HG02610 (cell line): ENCODE measurements around the gene RDH13.
"Not testable (repeated sequence)": the region's sequence is repeated elsewhere in the genome, so short reads cannot be mapped to it uniquely, and the experiment has no call there.

Experiments
- ATAC-seq: cut with Tn5 transposase; IDR thresholded peaks from one replicate; pipeline ENCODE4 v1.9.1; 2021; ENCODE audit warnings: mild to moderate bottlenecking, moderate library complexity; ENCODE audit not compliant: unreplicated experiment

Gene RDH13

DNA sequence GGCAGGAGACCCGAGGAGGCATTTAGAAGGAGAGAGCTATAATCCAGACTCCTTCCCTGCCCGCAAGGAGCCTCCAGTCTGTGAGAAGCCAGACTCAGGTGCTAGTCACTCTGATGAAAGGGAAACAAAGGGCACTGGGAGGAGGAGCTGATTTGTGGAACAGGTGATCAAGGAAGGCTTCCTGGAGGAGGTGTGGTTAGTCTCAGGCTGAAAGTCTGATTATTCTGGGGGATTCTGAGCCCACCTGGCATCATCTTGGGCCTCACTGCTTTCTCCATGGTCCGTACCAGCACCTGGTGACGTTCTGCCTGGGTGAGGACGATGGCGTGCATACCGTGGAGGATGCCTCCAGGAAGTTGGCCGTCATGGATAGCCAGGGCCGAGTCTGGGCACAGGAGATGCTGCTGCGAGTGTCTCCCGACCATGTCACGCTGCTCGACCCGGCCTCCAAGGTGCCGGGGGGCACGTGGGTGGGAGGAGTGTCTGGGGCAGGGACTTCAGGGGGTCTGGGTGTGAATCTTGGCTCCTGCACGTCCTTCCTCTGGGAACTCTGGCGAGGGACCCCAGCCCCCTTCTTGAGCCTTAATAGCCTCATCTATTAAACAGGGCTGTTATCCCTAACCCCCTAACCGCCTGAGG is 16.6 kb upstream of the RDH13 start:
- no peak for ATAC-seq

DNA sequence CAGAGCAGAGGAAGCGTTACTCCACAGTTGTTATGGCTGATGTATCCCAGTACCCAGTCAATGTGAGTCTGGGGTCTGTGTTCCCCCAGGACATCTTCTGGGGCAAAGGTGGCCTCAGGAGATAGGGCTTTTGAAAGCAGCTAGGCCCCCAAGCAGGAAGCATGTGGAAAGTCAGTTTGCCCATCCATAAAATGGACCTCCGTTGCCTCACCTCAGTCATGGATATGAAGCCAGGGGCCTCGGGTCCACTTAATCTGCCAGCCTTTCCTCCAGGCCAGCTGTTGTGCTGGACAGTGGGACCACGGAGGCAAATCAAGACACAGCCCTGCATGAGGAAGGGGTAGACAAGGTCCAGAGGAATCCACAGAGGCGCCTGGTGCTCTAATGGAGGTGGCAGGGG is 16.0 kb upstream of the RDH13 start:
- ATAC-seq, result no peak

DNA sequence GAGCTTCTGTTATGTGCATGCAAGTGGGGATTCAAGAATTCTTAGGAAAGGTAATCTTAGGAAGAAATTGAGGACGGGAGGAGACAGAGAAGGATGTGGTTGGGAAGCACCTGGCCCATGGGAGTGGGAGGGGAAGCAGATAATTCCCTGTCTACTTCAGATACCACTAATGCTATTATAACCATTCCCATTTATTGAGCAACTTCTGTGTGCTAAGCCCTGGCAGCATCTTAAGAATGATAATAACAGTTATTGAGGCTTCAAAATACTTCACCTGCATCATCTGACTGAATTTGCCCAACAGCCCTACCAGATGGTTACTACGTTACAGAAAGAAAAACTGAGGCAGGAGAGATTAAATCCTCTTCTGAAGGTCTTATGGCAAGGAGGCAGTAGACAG is 14.2 kb upstream of the RDH13 start:
- no peak for ATAC-seq

DNA sequence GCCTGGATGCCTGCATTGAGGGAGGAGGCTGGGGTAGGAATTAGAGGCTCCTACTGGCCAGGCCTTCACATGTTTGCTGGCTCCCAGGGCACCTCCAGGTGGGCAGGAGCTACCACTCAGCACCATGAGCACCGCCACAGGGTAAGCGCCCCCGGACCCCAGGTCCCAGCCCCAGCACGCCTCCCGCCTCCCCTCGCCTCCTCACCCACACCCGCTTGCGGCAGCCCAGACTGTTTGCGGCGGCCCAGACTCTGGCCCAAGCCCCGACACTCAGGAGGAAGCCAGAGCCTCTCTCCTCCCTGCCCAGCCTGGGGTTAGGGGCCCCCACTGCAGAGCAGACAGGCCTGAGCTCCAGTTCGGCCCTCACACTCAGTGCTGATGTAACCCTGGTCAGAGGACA is 13.4 kb upstream of the RDH13 start:
- ATAC-seq, result no peak

DNA sequence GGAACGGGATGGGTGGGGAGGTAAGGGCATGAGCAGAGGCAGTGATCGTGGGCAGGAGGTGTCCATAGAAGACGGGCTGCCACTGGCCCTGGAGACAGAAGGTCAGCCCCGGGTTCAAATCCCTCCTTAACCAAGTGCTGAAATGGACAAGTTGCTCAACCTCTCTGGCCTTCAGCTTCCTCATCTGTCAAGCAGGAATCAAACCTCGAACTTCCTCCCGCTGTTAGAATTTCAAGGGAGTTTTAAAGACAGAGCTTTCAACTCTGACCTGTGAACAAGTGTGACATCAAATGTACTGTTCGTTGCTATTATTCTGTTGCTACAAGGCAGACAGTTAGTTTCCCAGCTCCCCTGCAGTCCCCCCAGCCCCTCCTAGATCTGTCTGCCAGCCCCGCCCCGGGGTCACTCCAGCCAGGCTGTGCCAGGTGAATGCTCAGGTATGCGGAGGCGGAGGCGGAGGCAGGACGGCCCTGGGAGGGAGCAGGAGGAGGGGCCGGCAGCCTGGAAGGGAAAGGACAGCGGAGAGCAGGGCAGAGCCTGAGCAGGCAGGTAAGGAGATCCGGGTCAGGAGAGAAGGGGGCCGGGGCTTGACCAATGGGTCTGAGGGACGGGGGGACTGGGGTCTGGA is 12.5 kb upstream of the RDH13 start, which contains the start of gene EPS8L1:
Gene EPS8L1, plus strand, starts transcription at position 499 of the 628 bp plus-strand sequence. CDS start 576 bp downstream, outside the sequence.
- no peak for ATAC-seq

DNA sequence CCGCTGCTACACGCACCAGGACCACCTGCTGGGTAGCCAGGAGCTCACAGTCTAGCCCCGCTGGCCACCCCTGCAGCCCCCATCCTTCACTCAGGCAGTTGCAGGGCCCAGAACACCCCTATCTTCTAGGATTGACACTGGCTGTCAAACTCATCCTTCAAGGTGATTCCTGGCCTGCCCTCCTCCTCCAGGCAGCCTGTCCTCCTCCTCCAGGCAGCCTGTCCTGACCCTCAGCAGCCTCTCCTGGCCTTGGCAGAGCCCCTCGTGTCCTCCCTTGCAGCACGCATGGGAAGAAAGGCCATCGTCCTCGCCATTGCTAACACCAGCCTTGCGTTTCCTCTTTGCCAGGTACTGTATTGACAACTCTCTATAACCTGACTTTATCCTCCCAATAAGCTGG is 9.0 kb upstream of the RDH13 start:
- ATAC-seq, result no peak

DNA sequence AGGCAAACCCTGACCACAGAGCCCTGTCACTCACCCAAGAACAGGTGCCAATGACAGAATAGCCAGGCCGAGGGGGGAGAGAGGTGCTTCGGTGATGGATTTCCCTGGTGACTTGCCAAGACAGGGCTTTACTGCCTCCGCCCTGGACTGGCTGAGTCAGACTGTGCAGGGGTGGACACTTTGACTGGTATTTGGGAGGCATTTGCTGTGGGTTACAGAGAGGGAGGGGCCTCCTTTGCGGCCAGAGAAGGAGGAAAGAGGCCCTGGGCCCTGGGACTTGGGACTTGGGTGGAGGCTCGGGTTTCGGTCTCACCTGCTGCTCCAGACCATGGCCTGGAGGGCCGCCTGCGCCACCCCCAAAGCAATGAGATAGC is 8.2 kb upstream of the RDH13 start:
- no peak for ATAC-seq

DNA sequence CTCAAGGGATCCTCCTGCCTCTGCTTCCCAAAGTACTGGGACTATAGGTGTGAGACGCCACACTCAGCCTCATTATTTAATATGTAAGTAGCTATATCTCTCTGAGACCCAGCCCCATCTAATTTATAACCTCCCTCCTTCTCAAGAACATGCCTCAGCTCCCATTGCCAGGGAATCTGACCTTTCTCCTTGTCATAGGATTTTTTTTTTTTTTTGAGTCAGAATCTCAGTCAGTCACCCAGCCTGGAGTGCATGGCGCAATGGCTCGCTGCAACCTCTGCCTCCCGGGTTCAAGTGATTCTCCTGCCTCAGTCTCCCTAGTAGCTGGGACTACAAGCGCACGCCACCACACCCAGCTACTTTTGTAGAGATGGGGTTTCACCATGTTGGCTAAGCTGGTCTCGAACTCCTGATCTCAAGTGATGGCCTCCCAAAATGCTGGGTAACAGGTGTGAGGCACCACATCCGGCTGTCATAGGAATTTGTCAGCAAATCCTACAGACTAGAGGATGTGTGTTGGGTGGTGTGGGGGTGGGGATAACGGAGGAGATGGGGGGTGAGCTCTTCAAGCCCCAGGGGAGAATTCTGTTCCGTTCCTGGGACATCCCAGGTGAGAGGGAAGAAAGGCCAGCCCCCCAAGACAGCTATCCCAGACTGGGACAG is 7.6 kb upstream of the RDH13 start:
- no peak for ATAC-seq

DNA sequence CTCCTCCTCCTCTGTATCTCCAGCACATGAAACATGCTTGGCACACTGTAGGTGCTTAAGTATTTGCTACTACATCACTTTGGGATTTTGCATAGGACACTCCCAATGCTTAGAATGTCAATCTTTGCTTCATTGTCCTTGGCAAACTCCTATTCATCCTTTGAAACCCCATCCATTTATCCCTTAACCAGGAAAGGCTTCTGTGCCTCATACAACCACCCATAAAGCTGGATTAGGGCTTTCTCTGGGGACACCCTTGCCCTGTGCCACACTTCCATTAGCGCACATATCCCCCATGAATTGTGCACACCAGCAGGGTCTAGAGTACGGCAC is 6.9 kb upstream of the RDH13 start:
- ATAC-seq, result no peak

DNA sequence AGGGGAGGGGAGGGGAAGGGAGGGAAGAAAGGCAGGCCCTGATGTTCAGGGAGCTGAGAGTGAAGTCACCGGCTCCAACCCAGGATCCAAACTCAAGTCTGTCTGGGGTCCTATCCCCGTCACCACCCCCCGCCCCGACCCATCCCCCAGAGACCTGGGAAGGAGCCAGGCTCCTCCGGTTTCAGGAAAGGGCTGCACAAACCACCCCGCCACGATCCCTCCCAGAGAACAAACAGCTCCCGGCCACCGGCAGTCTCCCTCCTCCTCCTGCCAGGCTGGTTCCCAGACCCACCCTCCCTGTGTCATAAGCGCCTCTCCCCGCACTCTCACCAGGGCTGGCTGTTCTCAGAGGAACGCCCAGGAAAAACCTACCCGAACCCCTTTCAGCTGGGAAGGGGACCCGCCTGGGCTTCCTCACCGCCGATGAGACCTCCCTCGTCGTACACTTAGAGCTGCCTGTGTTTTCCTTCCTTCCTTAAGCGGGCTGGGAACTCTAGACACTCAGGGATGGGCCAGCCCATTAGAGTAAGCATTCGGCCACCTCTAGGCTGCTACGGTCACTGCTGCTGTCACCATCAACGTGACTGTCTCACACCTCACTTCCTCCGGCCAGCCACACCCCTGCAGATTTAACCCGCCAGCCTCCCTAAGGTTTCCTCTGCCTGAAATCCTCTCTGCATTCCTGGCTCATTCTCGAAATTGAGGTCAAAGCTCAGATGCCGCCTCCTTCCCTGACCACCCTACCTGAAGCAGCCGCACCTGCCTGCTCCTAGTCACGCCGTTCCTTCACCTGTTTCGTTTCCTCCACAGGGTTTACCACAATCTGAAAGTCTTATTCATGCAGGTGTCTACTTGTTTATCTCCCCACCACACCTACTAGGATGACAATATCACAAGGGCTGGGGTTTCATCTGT is 6.3 kb upstream of the RDH13 start:
- no peak for ATAC-seq

DNA sequence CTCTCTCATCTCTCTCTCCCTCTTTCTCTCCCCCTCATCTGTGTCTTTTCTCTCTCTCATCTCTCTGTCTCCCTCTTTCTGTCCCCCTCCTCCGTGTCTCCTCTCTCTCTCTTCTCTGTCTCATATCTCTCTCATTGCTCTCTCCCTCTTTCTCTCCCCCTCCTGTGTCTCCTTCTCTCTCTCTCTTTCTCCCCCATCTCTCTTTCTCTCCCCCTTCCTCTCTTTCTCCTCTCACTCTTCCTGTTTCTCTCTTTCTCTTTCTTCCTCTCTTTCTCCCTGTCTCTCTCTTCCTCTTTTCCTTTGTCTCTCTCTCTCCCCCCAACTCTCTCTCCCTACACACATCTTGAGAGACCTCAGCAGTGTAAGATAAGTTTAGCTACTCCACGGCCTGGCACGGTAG is 4.9 kb upstream of the RDH13 start:
- no peak for ATAC-seq

DNA sequence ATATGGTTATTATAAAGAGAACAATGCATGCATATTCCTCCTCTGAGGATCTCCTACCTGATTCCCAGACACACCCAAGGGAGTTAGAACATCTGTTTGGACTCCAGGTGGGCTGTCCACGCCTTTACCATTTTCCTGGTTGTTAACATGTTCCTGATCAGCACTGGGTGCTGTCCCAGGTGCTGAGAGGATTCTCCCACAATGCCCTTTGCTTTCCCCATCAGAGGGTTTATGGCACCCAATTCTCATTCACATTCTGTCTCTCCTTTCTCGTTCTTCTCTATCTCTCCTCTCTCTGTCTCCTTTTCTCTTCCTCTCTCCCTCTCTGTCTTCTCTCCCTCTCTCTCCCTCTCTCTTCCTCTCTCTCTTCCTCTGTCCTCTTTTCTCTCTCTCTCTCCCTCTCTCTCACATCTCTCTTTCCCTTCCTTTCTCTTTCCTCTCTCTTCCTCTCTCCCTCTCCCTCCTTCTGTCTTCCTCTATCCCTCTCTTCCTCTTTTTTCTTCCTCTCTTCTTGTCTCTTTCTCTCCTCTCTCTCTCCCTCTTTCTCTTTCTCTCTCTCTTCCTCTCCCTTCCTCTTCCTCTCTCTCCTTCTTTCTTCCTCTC is 3.3 kb upstream of the RDH13 start:
- no peak for ATAC-seq

DNA sequence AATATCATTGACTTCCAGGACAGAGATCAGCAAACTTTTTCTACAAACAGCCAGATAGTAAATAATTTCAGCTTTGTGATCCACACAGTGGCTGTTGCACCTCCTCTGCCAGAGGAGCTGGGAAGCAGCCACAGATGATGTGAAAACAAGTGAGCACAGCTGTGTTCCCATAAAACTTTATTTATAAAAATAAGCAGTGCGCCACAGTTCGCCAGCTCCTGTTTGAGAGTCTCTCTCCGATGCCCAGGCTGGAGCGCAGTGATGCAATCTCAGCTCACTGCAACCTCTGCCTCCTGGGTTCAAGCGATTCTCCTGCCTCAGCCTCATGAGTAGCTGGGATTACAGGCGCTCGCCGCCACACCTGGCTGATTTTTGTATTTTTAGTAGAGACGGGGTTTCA is 2.6 kb upstream of the RDH13 start:
- ATAC-seq, result not testable (repeated sequence)

DNA sequence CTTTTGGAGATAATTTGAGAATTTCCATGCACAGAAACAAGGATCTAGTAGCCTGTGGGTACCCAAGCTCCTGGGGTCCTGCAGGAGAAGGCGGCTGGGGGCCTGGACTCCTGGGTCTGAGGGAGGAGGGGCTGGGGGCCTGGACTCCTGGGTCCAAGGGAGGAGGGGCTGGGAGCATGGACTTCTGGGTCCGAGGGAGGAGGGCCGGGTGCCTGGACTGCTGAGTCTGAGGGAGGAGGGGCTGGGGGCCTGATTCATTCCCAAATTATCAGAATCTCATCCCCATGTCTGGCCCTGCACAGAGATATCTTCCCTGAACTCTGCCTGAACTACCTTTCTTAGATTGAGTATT is 520 bp upstream of the RDH13 start:
- ATAC-seq, result no peak

DNA sequence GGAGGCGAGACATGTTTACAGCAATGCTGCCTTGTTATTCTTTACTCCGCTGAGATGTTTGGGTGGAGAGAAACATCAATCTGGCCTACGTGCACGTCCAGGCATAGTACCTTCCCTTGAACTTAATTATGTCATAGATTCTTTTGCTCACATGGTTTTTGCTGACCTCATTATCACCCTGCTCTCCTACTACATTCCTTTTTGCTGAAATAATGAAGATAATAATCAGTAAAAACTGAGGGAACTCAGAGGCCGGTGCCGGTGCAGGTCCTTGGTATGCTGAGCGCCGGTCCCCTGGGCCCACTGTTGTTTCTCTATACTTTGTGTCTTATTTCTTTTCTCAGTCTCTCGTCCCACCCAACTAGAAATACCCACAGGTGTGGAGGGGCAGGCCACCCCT is 2.7 kb downstream of the RDH13 start:
- ATAC-seq, result not testable (repeated sequence)

DNA sequence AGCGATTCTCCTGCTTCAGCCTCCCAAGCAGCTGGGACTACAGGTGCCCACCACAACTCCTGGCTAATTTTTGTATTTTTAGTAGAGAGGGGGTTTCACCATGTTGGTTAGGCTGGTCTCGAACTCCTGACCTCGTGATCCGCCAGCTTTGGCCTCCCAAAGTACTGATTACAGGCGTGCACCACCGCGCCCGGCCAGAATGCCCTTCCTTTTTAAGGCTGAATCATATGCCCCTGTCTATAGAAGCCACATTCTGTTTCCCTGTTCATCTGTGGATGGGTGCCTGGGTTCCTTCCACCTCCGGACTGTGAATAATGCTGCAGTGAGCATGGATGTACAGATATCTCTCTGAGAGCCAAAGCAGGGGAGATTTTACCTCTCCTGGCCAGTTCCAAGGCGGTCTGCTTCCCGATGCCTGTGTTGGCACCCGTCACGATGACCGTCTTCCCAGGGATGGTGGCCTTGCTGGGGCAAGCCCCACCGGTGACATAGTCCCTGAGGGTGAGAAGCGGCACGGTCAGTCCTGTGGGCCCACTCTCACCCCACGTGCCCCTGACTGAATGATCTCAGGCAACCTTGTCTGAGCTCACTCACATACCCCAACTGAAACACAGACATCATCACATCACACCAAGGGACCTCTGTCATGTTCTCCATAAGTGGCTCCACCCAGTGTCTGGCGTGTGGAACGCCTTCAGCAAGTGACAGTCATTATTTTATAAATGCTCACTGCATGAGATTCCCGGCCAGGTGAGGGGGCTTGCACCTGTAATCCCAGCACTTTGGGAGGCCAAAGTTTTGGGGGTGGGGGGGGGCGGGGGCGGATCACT is 4.0 kb downstream of the RDH13 start:
- no peak for ATAC-seq

DNA sequence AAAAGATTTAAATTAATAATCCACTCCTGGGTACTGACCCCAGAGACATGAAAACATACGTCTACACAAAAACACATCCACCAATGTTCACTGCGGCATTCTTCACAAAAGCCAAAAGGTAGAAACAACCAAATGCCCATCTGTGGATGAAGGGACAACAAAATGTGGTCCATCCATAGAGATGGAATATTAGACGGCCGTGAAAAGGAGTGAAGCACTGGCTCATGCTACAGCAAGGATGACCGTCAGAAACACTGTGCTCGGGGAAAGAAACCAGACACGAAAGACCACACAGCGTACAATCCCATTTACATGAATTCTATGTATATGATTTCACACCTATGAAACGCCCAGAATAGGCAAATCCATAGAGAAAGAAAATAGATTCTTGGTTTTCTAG is 6.1 kb downstream of the RDH13 start:
- ATAC-seq, result no peak

DNA sequence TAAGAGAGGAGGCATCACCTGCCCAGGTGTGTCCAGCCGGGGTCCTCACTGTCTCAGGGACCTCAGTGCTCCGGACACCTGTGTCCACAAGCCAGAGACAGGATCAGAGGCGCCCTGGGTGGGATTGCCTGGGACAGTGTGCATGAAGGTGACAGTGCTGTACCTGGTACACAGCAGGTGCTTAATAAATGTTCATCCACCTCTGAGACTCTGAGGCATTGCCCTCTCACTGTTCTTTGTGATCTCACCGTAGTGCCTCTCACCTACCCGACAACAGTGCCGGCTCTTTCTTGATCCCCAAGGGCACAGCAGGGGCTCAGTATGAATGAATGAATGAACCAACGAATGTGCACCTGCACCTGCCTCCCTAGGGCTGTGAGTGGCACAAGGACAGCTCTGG is 9.2 kb downstream of the RDH13 start:
- ATAC-seq, result no peak

DNA sequence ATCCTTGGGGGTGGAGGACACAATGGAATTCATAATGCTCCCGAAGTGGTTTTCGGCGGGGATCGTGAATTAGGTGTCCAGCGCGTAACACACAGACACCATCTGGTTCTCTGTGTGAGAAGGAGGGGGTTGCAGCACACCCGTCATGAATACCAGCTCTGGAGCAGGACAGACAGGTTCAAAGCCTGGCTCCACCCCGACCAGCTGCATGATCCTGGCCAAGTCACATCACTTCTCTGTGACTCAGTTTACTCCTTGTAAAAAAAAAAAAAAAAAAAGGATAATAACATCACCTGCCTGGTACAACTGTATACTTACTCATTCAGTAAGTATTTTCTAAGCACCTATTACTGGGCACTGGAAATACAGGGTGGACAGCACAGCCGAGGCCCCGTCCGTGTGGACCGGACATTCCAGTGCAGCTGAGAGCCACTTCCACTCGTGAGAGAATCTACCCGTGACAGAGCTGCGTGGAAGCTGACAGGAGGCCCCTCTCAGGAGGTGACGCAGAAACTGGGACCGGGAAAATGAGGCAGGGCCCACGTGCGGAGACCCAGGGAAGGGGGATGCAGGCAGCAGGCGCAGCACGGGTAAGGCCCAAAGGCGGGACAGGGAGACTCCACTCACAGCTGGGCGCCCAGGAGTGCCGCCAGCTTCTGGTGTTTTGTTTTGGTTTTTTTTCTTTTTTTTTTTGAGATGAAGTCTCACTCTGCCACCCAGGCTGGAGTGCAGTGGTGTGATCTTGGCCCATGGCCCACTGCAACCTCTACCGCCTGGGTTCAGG is 12.0 kb downstream of the RDH13 start:
- ATAC-seq, result no peak

DNA sequence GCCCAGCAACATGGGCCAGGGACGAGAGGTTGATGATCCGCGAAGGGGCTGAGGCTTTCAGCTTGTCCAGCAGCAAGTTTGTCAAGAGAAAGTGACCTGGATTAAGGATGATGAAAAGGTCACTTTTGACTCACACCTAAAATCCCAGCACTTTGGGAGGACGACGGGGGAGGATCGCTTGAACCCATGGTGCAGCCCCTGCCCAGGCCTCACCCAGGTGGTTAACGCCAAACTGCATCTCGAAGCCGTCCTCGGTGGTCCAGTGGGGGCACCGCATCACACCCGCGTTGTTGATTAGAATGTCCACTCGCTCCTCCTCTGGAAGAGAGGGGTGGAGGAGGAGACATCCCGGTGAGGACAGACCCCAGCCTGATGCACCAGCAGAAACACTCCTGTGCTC is 14.5 kb downstream of the RDH13 start:
- no peak for ATAC-seq
